NCI-H2107 (cell line): Measurements from ENCODE around the gene STAT5A.
"Not testable (repeated sequence)": the region's sequence is repeated elsewhere in the genome, so short reads cannot be mapped to it uniquely, and the experiment has no call there.

ENCODE experiments used
- DNase-seq: peaks from one replicate; lab custom pipeline; 2025; lab: John Stamatoyannopoulos, UW

The STAT5A gene

GRCh38 chr17:42287977-42288802 lies at the start of gene STAT5A:
Gene STAT5A, plus strand, starts transcription at chr17:42288498. Its CDS starts 914 bp downstream, at chr17:42289412.
- no peak for DNase-seq

DNA sequence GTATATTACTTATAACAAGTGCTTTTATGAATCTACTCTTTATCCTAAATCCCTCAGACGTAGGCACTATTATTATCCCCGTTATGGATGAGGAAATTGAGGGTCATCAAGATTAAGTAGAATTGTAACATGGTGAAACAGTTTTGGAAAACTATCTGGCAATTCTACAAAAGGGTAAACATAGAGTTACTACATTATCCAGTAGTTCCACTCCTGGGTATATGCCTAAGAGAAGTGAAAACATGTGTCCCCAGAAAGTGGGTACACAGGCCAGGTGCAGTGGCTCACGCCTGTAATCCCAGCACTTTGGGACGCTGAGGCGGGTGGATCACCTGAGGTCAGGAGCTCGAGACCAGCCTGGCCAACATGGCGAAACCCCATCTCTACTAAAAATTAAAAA lies 48.7 kb upstream of the STAT5A start:
- DNase-seq: not testable (repeated sequence)

DNA sequence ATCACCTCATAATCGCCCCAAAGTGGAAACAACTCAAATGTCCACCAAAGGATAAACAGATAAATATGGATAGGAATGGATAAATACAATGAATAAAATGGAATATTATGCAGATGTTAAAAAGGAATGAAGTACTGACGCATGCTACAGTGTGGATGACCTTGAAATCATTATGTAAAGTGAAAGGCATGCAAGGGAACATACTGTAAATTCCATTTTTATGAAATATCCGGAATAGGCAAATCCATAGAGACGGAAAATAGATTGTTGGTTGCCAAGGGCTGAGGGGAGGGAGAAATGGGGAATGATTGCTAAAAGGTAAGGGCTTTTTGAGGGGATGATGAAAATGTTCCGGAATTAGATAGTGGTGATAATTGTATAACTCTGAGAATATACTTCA lies 48.1 kb upstream of the STAT5A start:
- DNase-seq: no peak

GRCh38 chr17:42240863-42241262 lies 47.4 kb upstream of the STAT5A start:
- DNase-seq: not testable (repeated sequence)

- DNase-seq: no peak
These were observed 46.4 kb upstream of the STAT5A start for GRCh38 chr17:42241871-42242270.

- DNase-seq: no peak
These were observed 44.8 kb upstream of the STAT5A start for GRCh38 chr17:42243493-42243982.

- DNase-seq: not testable (repeated sequence)
These were observed 44.2 kb upstream of the STAT5A start for GRCh38 chr17:42244116-42244515.

DNA sequence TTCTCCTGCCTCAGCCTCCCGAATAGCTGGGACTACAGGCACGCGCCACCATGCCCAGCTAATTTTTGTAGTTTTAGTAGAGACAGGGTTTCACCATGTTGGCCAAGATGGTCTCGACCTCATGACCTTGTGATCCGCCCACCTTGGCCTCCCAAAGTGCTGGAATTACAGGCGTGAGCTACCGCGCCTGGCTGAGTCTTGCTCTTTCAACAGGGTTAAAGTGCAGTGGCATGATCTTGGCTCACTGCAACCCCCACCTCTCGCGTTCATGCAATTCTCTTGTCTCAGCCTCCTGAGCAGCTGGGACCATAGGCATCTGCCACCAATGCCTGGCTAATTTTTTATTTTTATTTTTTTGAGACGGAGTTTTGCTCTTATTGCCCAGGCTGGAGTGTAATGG lies 43.1 kb upstream of the STAT5A start:
- not testable (repeated sequence) for DNase-seq

DNA sequence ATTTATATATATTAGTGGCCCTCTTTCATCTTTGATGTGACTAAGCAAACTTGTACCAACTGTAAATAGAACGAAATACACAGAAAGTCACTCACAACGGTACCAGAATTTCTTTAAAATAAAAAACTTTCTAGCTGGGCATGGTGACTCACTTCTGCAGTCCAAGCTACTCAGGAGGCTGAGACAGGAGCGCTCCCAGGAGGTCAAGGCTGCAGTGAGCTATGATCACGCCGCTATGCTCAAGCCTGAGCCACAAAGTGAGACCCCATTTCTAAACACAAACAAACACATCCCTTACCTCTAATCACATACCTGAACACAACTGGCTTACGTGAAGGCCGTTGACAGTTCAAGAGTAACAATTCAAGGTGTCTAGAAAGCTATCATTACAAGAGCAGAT lies 41.8 kb upstream of the STAT5A start:
- DNase-seq: no peak

DNA sequence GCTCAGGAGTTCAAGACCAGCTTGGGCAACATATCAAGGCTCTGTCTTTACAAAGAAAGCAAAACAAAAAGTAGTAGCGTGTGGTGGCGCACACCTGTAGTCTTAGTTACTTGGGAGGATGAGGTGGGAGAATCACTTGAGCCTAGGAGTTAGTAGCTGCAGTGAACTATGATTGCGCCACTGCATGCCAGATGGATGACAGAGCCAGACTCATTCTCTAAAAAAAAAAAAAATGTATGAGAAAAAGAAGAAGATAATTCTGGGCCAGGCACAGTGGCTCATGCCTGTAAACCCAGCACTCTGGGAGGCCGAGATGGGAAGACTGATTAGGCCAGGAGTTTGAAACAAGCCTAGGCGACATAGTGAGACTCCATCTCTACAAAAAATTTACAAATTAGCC lies 40.6 kb upstream of the STAT5A start:
- no peak for DNase-seq

GRCh38 chr17:42248351-42249179 lies 39.7 kb upstream of the STAT5A start:
- peak; percentile 64 for DNase-seq

- DNase-seq: no peak
These were observed 38.4 kb upstream of the STAT5A start for GRCh38 chr17:42249681-42250446.

DNA sequence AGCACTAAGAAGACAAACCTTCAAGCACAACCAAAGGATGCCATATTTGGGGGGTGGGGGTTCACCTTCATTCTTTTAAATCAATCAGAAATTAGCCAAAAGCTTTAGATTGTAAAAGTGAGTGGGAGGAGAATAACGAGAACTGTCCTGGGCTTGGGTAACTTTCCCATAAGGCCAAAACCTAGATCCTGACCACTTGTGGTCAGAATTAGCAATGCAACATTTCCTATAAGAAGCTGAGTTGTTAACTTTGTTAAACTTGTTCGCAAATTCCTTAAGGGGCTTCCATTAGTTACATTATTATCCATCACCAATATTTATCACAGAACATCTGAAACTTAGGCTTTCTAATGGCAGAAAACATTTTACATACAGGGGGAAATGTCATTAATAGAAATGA lies 37.2 kb upstream of the STAT5A start:
- no peak for DNase-seq

- no peak for DNase-seq
These were observed 35.4 kb upstream of the STAT5A start for GRCh38 chr17:42252597-42253550.

DNA sequence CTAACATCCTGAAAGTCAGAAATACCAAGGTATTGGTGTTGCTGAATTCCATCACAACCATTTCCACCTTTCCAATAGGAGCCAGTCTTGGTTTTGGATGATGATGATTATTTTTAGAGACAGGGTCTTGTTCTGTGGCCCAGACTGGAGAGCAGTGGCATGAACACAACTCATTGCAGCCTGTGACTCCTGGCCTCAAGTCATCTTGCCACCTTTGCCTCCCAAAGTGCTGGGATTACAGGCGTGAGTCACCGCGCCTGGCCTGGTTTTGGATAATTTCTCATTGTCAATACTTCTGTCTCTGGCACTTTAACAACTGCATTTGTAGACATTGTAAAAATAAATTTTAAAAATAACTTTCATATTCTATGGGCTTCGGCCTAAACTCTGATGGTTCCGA lies 34.7 kb upstream of the STAT5A start:
- no peak for DNase-seq

DNA sequence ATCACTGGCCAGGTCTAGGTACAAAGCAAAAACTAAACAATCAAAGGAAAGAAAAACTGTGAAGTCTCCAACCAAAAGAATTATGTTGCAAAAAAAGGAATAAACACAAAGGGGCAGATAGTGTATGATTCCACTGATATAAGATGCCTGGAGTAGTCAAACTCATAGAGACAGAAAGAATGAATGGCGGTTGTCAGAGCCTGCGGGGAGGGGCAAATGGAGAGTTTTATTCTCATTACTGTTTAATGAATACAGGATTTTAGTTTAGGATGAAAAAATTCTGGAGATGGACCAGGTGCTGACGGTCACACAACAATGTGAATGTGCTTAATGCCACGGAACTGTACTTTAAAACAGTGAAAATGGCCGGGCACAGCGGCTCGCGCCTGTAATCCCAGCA lies 32.9 kb upstream of the STAT5A start:
- no peak for DNase-seq

- DNase-seq: no peak
These were observed 28.0 kb upstream of the STAT5A start for GRCh38 chr17:42260318-42260717.

GRCh38 chr17:42264366-42264765 lies 23.9 kb upstream of the STAT5A start:
- DNase-seq: not testable (repeated sequence)

- DNase-seq: no peak
These were observed 21.8 kb upstream of the STAT5A start for GRCh38 chr17:42266462-42266861.

DNA sequence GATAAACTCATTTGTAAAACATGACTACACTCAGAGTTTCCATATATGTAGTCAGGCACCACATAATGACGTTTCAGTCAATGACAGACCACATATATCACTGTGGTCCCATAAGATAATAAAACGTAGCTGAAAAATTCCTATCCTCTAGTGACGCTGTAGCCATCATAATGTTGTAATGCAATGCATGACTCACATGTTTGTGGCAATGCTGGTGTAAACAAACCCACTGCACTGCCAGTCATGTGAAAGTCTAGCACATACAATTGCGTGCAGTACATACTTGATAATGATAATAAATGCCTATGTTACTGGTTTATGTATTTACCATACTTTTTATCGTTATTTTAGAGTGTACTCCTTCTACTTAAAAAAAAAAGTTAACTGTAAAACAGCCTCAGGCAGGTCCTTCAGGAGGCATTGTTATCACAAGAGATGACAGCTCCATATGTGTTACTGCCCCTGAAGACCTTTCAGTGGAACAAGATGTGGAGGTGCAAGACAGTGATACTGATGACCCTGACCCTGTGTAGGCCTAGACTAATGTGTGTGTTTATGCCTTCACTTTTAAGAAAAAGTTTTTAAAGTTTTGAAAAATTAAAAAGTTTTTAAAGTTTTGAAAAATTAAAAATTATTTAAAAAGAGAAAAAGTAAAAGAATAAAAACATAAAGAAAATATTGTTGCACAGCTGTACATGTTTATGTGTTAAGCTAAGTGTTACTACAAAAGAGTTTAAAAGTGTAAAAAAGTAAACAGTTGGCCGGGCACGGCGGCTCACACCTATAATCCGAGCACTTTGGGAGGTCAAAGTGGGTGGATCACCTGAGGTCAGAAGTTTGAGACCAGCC lies 21.2 kb upstream of the STAT5A start:
- no peak for DNase-seq
